Skeletal muscle satellite cell (primary cell): ENCODE measurements around the gene COA5.

ENCODE experiments used
- H3K27me3 ChIP-seq: 2 replicates; pipeline ENCODE4 v1.7.0; 2013; ENCODE audit warnings: low read length; ENCODE audit not compliant: control insufficient read depth, insufficient read depth
- H3K36me3 ChIP-seq: 2 replicates; pipeline ENCODE4 v1.7.0; 2013; ENCODE audit warnings: mild to moderate bottlenecking, control low read depth, low read length; ENCODE audit not compliant: insufficient read depth
- H3K4me1 ChIP-seq: 2 replicates; pipeline ENCODE4 v1.7.0; 2013; ENCODE audit warnings: low read length; ENCODE audit not compliant: control insufficient read depth, insufficient read depth
- H3K4me2 ChIP-seq: 2 replicates; pipeline ENCODE4 v1.7.0; 2013; ENCODE audit warnings: mild to moderate bottlenecking, low read length
- H3K4me3 ChIP-seq: 2 replicates; pipeline ENCODE4 v1.7.0; 2013; ENCODE audit warnings: low read length
- H3K9ac ChIP-seq: 2 replicates; pipeline ENCODE4 v1.7.0; 2013; ENCODE audit warnings: mild to moderate bottlenecking, low read depth, low read length, moderate library complexity
- H3K9me3 ChIP-seq: replicated peaks from 2 replicates; pipeline ENCODE4 v1.7.0; 2013; ENCODE audit warnings: mild to moderate bottlenecking, control low read depth, low read length

COA5 gene

GRCh38 chr2:98558852-98559530 is 49.3 kb downstream of the COA5 start:
- H3K9ac ChIP-seq = no peak overlapping the region
- H3K4me2 ChIP-seq = no peak overlapping the region
- H3K4me3 ChIP-seq = no peak overlapping the region
- H3K36me3 ChIP-seq = peaks cover 7% of the 10 kb centered on the region
- no peaks in the 10 kb centered on the region for H3K27me3 ChIP-seq
- H3K4me1 ChIP-seq = peaks cover 18% of the 10 kb centered on the region
- H3K9me3 ChIP-seq = no peaks in the 10 kb centered on the region

- H3K9ac ChIP-seq = no peak overlapping the region
- H3K4me2 ChIP-seq = no peak overlapping the region
- H3K9me3 ChIP-seq = no peaks in the 10 kb centered on the region
- H3K4me1 ChIP-seq = peaks cover 18% of the 10 kb centered on the region
- H3K36me3 ChIP-seq = peaks cover 11% of the 10 kb centered on the region
- H3K27me3 ChIP-seq = no peaks in the 10 kb centered on the region
- H3K4me3 ChIP-seq = no peak overlapping the region
Observed at GRCh38 chr2:98556344-98557033, 51.8 kb downstream of the COA5 start.

- Histone ChIP-seq H3K4me1 (peaks cover 17% of the 10 kb centered on the region), H3K27me3 (no peaks in the 10 kb centered on the region), H3K9me3 (no peaks in the 10 kb centered on the region), H3K36me3 (peaks cover 11% of the 10 kb centered on the region), H3K4me2 (no peak overlapping the region), H3K4me3 (no peak overlapping the region), H3K9ac (no peak overlapping the region)
Observed at GRCh38 chr2:98555696-98556095, 52.6 kb downstream of the COA5 start.

- Histone ChIP-seq H3K27me3 (no peaks in the 10 kb centered on the region), H3K36me3 (peaks cover 11% of the 10 kb centered on the region)
Observed at GRCh38 chr2:98554116-98554861, 54.0 kb downstream of the COA5 start.

GRCh38 chr2:98552499-98553179 is 55.7 kb downstream of the COA5 start:
- H3K4me3 ChIP-seq = no peak overlapping the region
- H3K4me1 ChIP-seq = no peaks in the 10 kb centered on the region
- no peak overlapping the region for H3K9ac ChIP-seq
- H3K27me3 ChIP-seq = no peaks in the 10 kb centered on the region
- H3K9me3 ChIP-seq = no peaks in the 10 kb centered on the region
- H3K36me3 ChIP-seq = peaks cover 11% of the 10 kb centered on the region
- H3K4me2 ChIP-seq = no peak overlapping the region

More at GRCh38 chr2:98554116-98554861, 54.0 kb downstream of the COA5 start:
- no peak overlapping the region for H3K4me3 ChIP-seq
- peaks cover 3% of the 10 kb centered on the region for H3K4me1 ChIP-seq
- H3K9ac ChIP-seq = no peak overlapping the region
- no peaks in the 10 kb centered on the region for H3K9me3 ChIP-seq
- H3K4me2 ChIP-seq = no peak overlapping the region

GRCh38 chr2:98551316-98551715 is 57.0 kb downstream of the COA5 start:
- Histone ChIP-seq H3K4me2 (no peak overlapping the region), H3K4me1 (no peaks in the 10 kb centered on the region), H3K9me3 (no peaks in the 10 kb centered on the region), H3K27me3 (no peaks in the 10 kb centered on the region), H3K4me3 (no peak overlapping the region), H3K36me3 (peaks cover 19% of the 10 kb centered on the region), H3K9ac (no peak overlapping the region)

- Histone ChIP-seq H3K4me3 (no peak overlapping the region), H3K4me2 (no peak overlapping the region), H3K4me1 (no peaks in the 10 kb centered on the region), H3K36me3 (peaks cover 19% of the 10 kb centered on the region), H3K9me3 (no peaks in the 10 kb centered on the region), H3K9ac (no peak overlapping the region), H3K27me3 (no peaks in the 10 kb centered on the region)
Observed at GRCh38 chr2:98550165-98550564, 58.1 kb downstream of the COA5 start.
